Left lobe of liver (tissue), 2 donors: ENCODE data around the gene GGCX. TPM values are rescaled to one million over a fixed set of nuclear protein-coding genes. Genes with fewer than 3 reads are reported as not detected.
"Not testable (repeated sequence)": the region's sequence is repeated elsewhere in the genome, so short reads cannot be mapped to it uniquely, and the experiment has no call there.

Source experiments
- ATAC-seq: fragments of 200-7000 bp; cut with Tn5 transposase; one replicate; pipeline ENCODE4 v1.9.1; 2020; ENCODE audit warnings: mild to moderate bottlenecking, moderate library complexity
- DNase-seq: peaks from one replicate; pipeline ENCODE4 v3.0.0-alpha.2; 2020; ENCODE audit warnings: low spot score
- total RNA-seq: library from RNA; stranded (reverse); gene quantifications from one replicate; pipeline ENCODE4 v1.2.1, GENCODE V29; 2021
- donor health status: DM: no; HTN: no; CAD: no; lungs with moderate emphysema.
- donor health status: DM: no; HTN: yes; CAD: no.

The GGCX gene
- total RNA-seq, 1 donor from 2014 or later: 232 TPM

- not testable (repeated sequence) for DNase-seq
- peak; percentile 4 for ATAC-seq
Observed at GRCh38 chr2:85544915-85545779, 16.1 kb downstream of the GGCX start.

GRCh38 chr2:85544254-85544691 is 17.0 kb downstream of the GGCX start:
- DNase-seq, ATAC-seq: not testable (repeated sequence)

GRCh38 chr2:85542777-85543176 is 18.5 kb downstream of the GGCX start:
- no peak for DNase-seq
- no peak for ATAC-seq

GRCh38 chr2:85541753-85542457 is 19.4 kb downstream of the GGCX start:
- no peak for DNase-seq
- ATAC-seq: no peak

GRCh38 chr2:85541262-85541661 is 20.0 kb downstream of the GGCX start:
- DNase-seq (no peak), ATAC-seq (no peak)

DNA sequence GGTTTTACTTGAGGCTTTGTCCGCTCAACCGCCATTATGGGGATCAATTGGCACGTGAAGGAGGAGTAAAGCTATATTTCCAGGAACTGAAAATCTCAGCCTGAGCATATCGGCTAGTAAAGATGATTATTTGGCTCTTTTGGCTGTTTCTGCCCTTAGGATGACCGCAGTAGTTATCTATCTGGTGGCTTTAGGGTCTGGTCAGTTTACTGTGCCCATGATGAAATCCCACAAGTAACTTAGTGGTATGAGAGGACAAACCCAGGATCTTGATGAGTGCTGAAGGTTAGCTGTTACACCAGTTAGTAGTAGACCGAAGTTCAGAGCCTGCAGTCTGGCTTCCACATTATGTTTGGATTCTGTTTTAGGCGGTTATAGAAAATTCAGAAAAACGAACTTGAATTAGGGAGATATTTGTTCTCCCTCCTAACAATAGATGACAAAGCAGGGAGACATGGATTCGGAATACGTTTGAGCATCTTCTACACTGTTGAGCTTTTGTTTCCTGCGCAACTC is 21.1 kb downstream of the GGCX start:
- DNase-seq (no peak), ATAC-seq (no peak)

DNA sequence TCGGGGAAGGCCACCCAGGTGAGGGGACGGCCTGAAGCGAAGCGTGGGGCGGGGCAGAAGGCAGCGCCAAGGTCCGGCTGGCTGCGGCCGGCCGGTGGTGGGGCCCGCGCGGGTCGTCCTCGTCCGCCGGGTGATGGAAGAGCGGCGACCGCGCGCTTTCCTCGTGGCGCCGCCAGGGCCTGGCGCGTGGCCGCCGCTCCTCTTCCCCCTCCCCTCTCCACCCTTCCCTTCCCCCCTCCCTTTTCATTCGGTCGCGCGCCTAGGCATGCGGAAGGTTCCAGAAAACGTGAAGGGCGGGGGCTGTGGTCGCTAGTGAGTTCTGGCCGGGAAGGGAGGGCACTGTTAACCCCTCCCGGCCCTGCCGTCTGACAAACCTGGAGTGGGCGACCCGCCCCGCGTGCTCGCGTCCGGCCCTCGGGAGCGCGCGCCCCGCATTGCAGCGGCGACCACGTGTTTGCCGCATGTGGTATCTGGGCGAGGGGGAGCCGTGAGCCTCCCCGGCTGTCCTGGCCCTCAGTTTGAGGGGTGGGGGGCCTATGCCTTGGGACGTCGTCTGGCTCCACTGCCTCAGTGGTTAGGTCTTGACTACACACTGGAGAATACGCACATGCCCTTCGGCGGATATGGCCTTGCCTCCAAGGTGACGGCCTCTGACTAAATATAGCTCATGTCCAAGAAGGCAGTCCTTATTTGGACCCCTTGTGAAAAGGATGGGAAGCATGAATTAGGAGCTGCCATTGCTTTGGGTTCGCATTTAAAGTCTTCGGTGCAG is 21.7 kb downstream of the GGCX start:
- ATAC-seq (peak; percentile 58), DNase-seq (peak; percentile 74)

- ATAC-seq (peak; percentile 86), DNase-seq (peak; percentile 95)
Observed at GRCh38 chr2:85538507-85539360, 22.6 kb downstream of the GGCX start, which contains the start of gene MAT2A. TSS of gene MAT2A (plus strand) at chr2:85539168. CDS start at chr2:85539288, 120 bp downstream.

DNA sequence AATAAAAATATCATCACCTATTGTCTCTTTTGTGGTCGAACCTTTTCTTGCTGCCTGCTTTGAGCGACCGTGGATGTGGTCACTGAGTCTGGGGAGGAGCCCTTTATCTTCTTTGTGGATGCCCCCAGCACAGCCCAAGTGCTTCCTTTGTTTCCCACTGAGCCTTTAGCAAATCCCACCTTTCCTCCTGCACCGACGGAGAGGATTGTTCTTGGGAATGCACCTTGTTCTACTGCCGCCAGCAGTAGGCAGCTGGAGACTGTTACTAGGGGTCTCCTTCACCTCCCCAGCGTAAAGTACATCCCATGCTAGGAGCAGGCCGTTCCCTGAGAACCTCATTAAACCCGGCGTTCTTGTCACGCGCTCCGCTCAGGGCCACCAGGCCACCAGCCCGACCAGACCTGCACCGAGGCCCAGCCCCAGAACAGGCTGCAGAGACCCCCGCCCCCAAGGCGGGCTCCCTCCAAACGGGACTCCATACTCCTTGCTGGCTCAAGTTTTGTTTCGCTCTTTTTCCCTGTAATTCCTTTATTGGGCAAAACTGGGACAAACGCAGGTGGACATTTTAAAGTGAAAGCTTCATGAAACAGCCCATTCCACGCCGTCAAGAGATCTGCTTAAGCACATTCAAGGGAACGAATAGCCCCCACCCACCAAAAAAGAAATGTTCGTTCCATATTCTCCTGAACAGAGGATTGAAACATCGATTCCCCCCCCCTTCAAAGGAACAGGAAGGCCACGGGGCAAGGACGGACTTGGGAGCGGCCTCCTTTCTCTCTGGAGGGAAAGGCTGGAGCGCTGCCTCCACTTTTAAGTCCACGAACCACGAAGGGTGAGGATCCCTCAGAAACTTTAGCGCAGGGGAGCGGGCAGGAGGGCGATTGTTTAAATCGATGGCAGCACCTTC is 23.4 kb downstream of the GGCX start:
- DNase-seq (peak; percentile 71), ATAC-seq (peak; percentile 30)

GRCh38 chr2:85536479-85536878 is 24.8 kb downstream of the GGCX start:
- ATAC-seq (no peak), DNase-seq (no peak)

DNA sequence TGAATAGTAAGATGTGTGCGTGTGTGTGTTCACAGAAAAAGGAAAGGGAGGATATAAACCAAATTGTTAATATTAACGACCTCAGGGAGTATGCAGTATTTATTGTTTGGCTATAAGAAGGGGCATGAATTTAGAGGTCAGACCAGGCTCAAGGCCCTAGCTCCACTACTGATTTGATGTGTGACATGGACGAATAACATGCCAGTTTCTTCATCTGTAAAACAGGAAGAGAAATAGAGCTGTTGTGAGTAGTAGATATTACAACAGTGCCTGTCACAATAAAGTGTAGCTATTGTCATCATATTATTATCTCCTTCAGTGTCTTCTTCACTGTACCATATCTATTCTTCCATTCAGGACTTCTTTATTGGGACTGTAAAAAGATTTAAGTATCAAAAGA is 26.4 kb downstream of the GGCX start:
- no peak for ATAC-seq
- no peak for DNase-seq

- DNase-seq (no peak), ATAC-seq (no peak)
Observed at GRCh38 chr2:85534099-85534498, 27.2 kb downstream of the GGCX start.

DNA sequence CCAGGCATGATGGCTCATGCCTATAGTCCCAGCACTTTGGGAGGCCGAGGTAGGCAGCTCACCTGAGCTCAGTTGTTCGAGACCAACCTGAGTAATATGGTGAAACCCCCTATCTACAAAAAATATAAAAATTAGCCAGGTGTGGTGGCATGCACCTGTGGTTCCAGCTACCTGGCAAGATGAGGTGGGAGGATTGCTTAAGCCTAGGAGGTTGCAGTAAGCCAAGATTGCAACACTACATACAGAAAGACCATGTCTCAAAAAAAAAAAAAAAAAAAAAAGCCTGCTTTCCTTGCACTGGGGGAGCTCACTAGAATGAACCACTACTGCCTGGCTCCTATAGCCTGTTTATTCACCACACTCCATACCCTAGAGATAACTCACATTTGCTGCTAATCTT is 29.7 kb downstream of the GGCX start:
- ATAC-seq: peak; percentile 48
- no peak for DNase-seq

DNA sequence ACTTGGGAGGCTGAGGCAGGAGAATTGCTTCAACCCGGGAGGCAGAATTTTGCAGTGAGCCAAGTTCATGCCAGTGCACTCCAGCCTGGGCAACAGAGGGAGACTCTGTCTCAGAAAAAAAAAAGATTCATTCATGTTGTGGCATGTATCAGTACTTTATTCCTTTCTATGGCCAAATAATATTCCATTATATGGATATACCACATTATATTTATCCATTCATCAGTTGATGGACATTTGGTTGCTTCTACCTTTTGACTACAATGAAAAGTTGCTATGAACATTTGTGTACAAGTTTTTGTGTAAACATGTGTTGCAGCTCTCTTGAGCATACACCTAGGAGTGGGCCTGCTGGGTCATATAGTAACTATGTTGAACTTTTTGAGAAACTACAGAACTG is 31.5 kb downstream of the GGCX start:
- ATAC-seq (no peak), DNase-seq (no peak)

- ATAC-seq (peak; percentile 64), DNase-seq (no peak)
Observed at GRCh38 chr2:85528355-85528754, 32.9 kb downstream of the GGCX start.

DNA sequence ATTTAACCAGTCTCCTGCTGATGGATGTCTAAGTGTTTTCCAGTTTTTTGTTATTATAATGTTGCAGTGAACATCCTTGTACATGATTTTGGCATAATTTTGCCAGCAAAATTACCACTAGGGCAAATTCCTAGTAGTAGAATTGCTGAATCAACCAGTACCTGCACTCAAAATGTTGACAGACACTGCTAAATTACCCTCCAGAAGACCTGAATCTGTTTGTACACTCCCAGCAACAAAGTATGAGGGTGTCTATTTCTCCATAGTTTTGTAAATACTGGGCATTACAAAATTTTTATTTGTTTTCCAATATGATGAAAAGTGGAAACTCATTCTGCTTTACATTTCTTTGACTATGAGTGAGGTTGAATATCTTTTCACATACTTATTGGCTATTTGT is 33.5 kb downstream of the GGCX start:
- peak; percentile 52 for ATAC-seq

GRCh38 chr2:85525567-85525966 is 35.7 kb downstream of the GGCX start:
- ATAC-seq (no peak), DNase-seq (no peak)

More for the DNA sequence above, 33.5 kb downstream of the GGCX start:
- no peak for DNase-seq

- DNase-seq (no peak), ATAC-seq (no peak)
Observed at GRCh38 chr2:85525029-85525428, 36.3 kb downstream of the GGCX start.

DNA sequence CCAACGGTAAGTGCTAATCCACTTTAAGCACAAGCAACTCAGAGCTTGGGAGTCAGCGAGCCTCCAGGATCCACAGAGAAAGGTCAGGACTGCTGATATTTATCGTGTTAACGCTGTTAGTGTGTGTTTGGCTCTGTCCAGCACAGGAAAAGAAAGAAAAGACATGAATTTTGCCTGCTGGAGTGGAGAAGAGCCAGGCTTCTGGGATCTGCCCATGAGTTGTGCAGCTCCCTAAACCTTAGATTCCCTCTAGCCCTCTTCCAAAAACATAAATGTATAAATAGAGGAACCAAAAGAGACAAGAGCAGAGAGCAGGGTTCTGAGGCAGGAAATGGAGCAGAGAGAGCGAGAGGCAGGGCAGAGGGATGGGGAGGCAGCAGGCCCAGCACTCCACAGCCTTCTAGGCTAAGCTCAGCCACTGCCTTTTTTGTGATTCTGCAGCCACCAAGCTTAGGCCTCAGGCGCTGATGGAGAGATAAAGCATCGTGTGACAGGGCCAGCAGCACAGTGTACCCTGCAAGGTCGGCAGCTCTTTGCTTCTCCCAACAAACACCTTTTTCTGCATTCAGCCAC is 36.9 kb downstream of the GGCX start:
- peak; percentile 20 for ATAC-seq

More for the DNA sequence above, 36.9 kb downstream of the GGCX start:
- no peak for DNase-seq
